Peyer's patch (tissue), 4 donors: Measurements from ENCODE around the gene KIAA1210. TPM values are rescaled to one million over a fixed set of nuclear protein-coding genes. Genes with fewer than 3 reads are reported as not detected.

Experiments used
- DNase-seq, 3 donors: peaks; one replicate each; pipeline ENCODE4 v3.0.0-alpha.2; 2017 to 2019
- H3K27ac ChIP-seq, 4 donors: fragments of 200-600 bp; sonication (generic); one replicate each; pipeline ENCODE4 v1.5.1; 2016 to 2019
- H3K27me3 ChIP-seq, 2 donors: fragments of 200-600 bp; sonication (generic); one replicate each; pipeline ENCODE4 v1.5.1; 2019
- H3K36me3 ChIP-seq, 3 donors: fragments of 200-600 bp; sonication (generic); one replicate each; pipeline ENCODE4 v1.5.1; 2016 to 2019
- H3K4me1 ChIP-seq, 4 donors: fragments of 200-600 bp; sonication (generic); one replicate each; pipeline ENCODE4 v1.5.1; 2016 to 2019
- H3K4me3 ChIP-seq, 4 donors: fragments of 200-600 bp; sonication (generic); 1 replicate in 3 of 4; 2 replicates in 1 of 4; pipeline ENCODE4 v1.5.1; 2016 to 2019; ENCODE audit warnings: mild to moderate bottlenecking in 1 of 4
- H3K9me3 ChIP-seq, 4 donors: fragments of 200-600 bp; sonication (generic); one replicate each; pipeline ENCODE4 v1.5.1; 2016 to 2019; ENCODE audit warnings: mild to moderate bottlenecking in 1 of 4
- CTCF ChIP-seq, 6 experiments: fragments of 450-650 bp in 4 of 6; fragments of 200-600 bp in 2 of 6; sonication (generic) in 1 of 6; IDR thresholded peaks; one replicate each; pipeline ENCODE4 v1.5.1; 2017 to 2019; ENCODE audit warnings: antibody characterized with exemption in 6 of 6, mild to moderate bottlenecking in 3 of 6, moderate library complexity in 1 of 6
- POLR2A ChIP-seq, 2 donors: fragments of 450-650 bp; IDR thresholded peaks; one replicate each; pipeline ENCODE4 v1.5.1; 2017; ENCODE audit warnings: antibody characterized with exemption in 2 of 2, mild to moderate bottlenecking in 2 of 2, moderate library complexity in 2 of 2
- total RNA-seq, 4 donors: library from RNA; depleted of rRNA; stranded (reverse); fragments of >200 nt; gene quantifications; one replicate each; pipeline ENCODE4 v1.1.0, GENCODE V29; 2016

The KIAA1210 gene
- total RNA-seq, 4 donors from 2014 or later: not detected

GRCh38 chrX:119107206-119107605 lies 20.4 kb downstream of the KIAA1210 start:
- no peak overlapping the region for H3K4me3 ChIP-seq
- DNase-seq: no peak

GRCh38 chrX:119105826-119106225 lies 21.8 kb downstream of the KIAA1210 start:
- Histone ChIP-seq H3K27me3 (no peaks in the 10 kb centered on the region), H3K9me3 (no peaks in the 10 kb centered on the region), H3K4me3 (no peak overlapping the region), H3K27ac (no peak overlapping the region), H3K4me1 (no peaks in the 10 kb centered on the region), H3K36me3 (no peaks in the 10 kb centered on the region)
- TF ChIP-seq POLR2A (IDR thresholded peaks at IDR 0.05) (no peak), CTCF (IDR thresholded peaks at IDR 0.05) (no peak)
- DNase-seq: no peak

More at GRCh38 chrX:119107206-119107605, 20.4 kb downstream of the KIAA1210 start:
- H3K27ac ChIP-seq: no peak overlapping the region
- no peaks in the 10 kb centered on the region for H3K9me3 ChIP-seq
- H3K36me3 ChIP-seq: no peaks in the 10 kb centered on the region
- TF ChIP-seq CTCF (IDR thresholded peaks at IDR 0.05) (no peak), POLR2A (IDR thresholded peaks at IDR 0.05) (no peak)
- H3K27me3 ChIP-seq: no peaks in the 10 kb centered on the region
- no peaks in the 10 kb centered on the region for H3K4me1 ChIP-seq

GRCh38 chrX:119101168-119101567 lies 26.4 kb downstream of the KIAA1210 start:
- TF ChIP-seq CTCF (IDR thresholded peaks at IDR 0.05) (no peak), POLR2A (IDR thresholded peaks at IDR 0.05) (no peak)
- H3K36me3 ChIP-seq: no peaks in the 10 kb centered on the region
- DNase-seq: no peak
- H3K4me1 ChIP-seq: no peaks in the 10 kb centered on the region
- no peaks in the 10 kb centered on the region for H3K9me3 ChIP-seq
- no peaks in the 10 kb centered on the region for H3K27me3 ChIP-seq
- no peak overlapping the region for H3K27ac ChIP-seq
- no peak overlapping the region for H3K4me3 ChIP-seq

- H3K4me3 ChIP-seq: no peak overlapping the region
- H3K9me3 ChIP-seq: no peaks in the 10 kb centered on the region
- no peaks in the 10 kb centered on the region for H3K4me1 ChIP-seq
- H3K36me3 ChIP-seq: no peaks in the 10 kb centered on the region
- no peaks in the 10 kb centered on the region for H3K27me3 ChIP-seq
- no peak for TF ChIP-seq CTCF (IDR thresholded peaks at IDR 0.05)
- TF ChIP-seq POLR2A (IDR thresholded peaks at IDR 0.05): no peak
- no peak overlapping the region for H3K27ac ChIP-seq
- DNase-seq: no peak
Measured at GRCh38 chrX:119095936-119096335, 31.7 kb downstream of the KIAA1210 start.

- TF ChIP-seq POLR2A (IDR thresholded peaks at IDR 0.05) (no peak), CTCF (IDR thresholded peaks at IDR 0.05) (no peak)
- DNase-seq: no peak
- Histone ChIP-seq H3K9me3 (no peaks in the 10 kb centered on the region), H3K27ac (no peak overlapping the region), H3K27me3 (no peaks in the 10 kb centered on the region), H3K4me1 (no peaks in the 10 kb centered on the region), H3K4me3 (no peak overlapping the region), H3K36me3 (no peaks in the 10 kb centered on the region)
Measured at GRCh38 chrX:119094819-119095218, 32.8 kb downstream of the KIAA1210 start.
